ENCODE measurements around the gene SNX10.
"Not testable (repeated sequence)": the region's sequence is repeated elsewhere in the genome, so short reads cannot be mapped to it uniquely, and the experiment has no call there.

The SNX10 gene, protein sequence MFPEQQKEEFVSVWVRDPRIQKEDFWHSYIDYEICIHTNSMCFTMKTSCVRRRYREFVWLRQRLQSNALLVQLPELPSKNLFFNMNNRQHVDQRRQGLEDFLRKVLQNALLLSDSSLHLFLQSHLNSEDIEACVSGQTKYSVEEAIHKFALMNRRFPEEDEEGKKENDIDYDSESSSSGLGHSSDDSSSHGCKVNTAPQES

DNA sequence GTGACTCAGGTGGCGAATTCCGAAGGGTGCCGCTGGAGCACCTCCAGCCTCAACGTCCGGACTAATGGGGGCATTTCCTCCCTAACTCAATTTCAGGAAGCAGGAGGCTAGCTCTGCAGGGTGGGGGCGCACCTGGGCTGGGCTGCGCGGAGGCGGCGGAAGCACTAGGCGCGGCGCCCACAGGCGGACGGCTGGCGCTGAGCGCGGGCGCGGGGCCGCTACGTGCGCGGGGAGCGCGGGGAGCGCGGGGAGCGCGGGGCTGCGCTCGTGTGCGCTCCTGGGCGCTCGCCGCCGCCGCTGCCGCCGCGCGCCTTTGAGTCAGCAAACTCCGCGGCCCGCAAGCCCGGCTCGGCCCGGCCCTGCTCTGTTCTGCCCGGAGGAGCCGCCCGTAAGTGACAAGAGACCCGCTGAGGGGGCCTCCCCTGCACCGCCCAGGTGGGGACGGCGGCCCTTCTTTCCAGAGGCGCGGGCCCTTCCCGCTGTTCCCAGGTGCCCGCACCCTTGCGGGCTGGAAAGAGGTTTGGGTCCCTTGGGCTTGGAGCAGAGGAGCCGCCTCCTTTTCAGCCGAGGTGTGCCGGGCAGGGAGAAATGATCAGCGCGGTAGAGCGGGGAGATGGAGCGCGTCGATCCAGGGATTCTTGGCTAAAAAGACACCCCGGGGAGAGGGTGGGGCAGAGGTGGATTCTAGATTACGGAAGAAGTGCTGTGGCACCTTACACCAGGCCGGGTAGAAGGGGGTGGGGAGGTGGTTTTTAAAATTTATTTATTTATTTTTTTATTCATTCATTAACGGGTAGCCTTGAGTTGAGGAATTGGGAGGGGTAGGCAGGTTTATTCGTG, at the start of gene SNX10:
Gene SNX10, plus strand, starts transcription at position 164 of the 840 bp plus-strand sequence. CDS start 54,581 bp downstream, outside the sequence.
- Mint-ChIP-seq H3K4me3 (peak within 1 kb of the TSS; percentile 97), H3K4me1 (peaks cover 42% of the 10 kb centered on the region), H3K9me3 (no peaks in the 10 kb centered on the region), H3K27ac (peak within 1 kb of the TSS; percentile 97), H3K36me3 (peaks cover 26% of the 10 kb centered on the region)
- DNase-seq (ENCODE audit: low spot score in 2 of 2) (peak; percentile 58 to 82), ATAC-seq (peak; percentile 72)

- no peak overlapping the region for H3K27ac Mint-ChIP-seq
- DNase-seq (ENCODE audit: low spot score in 2 of 2), result no peak
- no peaks in the 10 kb centered on the region for H3K9me3 Mint-ChIP-seq
- no peaks in the 10 kb centered on the region for H3K36me3 Mint-ChIP-seq
- ATAC-seq, result no peak
- H3K4me1 Mint-ChIP-seq, result no peaks in the 10 kb centered on the region
- H3K4me3 Mint-ChIP-seq, result no peak overlapping the region
Measured at GRCh38 chr7:26245150-26245549, 46.5 kb upstream of the SNX10 start.

DNA sequence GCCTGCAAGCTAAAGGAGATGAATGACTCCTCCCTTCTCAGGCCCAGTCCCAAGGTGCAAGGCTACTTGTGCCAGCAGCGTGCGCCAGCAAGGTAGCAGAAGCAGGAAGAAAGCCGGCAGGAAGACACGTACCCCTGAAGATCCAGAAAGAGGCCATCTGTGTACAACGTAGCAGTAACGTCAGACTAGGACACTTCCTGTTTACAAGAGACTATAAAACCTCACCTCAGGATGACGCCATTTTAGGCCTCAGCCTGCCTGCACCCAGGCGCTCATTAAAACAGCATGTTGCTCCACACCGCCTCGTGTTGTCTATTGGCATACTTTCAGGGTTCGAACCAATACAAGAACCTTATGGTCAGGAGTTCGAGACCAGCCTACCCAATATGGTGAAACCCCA, 41.4 kb upstream of the SNX10 start:
- Mint-ChIP-seq H3K4me1 (no peaks in the 10 kb centered on the region), H3K36me3 (no peaks in the 10 kb centered on the region), H3K27ac (no peak overlapping the region), H3K4me3 (no peak overlapping the region), H3K9me3 (no peaks in the 10 kb centered on the region)
- ATAC-seq (no peak), DNase-seq (ENCODE audit: low spot score in 2 of 2) (no peak)

DNA sequence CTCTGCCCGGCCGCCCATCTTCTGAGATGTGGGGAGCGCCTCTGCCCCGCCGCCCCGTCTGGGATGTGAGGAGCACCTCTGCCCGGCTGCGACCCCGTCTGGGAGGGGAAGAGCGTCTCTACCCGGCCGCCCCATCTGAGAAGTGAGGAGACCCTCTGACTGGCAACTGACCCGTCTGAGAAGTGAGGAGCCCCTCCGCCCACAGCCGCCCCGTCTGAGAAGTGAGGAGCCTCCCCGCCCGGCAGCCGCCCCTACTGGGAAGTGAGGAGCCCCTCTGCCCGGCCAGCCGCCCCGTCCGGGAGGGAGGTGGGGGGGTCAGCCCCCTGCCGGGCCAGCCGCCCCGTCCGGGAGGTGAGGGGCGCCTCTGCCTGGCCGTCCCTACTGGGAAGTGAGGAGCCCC, 29.8 kb upstream of the SNX10 start:
- H3K4me1 Mint-ChIP-seq, result peaks cover 20% of the 10 kb centered on the region
- not testable (repeated sequence) for DNase-seq (ENCODE audit: low spot score in 2 of 2); H3K27ac Mint-ChIP-seq; H3K4me3 Mint-ChIP-seq; H3K36me3 Mint-ChIP-seq; ATAC-seq; H3K9me3 Mint-ChIP-seq

DNA sequence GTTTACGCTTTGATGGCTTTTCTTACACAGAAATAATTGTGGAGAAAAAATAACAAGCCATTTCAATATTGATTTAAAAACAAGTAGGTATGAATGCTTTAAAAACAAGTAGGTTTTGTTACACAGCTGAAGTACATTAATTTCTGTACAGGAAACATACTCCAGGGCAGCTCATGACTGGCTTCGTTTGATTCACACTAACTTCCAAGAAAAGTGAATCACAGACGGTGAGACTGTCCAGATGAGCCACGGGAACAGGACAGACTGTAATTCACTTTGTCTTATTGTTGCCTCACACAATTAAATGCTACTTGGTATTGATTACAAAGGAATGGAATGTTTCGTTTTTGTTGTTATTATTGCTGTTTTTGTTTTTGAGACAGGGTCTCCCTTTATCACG, 26.6 kb upstream of the SNX10 start:
- DNase-seq (ENCODE audit: low spot score in 2 of 2), result no peak
- no peak overlapping the region for H3K4me3 Mint-ChIP-seq
- ATAC-seq, result peak; percentile 100
- H3K4me1 Mint-ChIP-seq, result peaks cover 20% of the 10 kb centered on the region
- no peak overlapping the region for H3K27ac Mint-ChIP-seq
- H3K9me3 Mint-ChIP-seq, result no peaks in the 10 kb centered on the region
- H3K36me3 Mint-ChIP-seq, result no peaks in the 10 kb centered on the region

GRCh38 chr7:26265499-26266075, 26.1 kb upstream of the SNX10 start:
- DNase-seq (ENCODE audit: low spot score in 2 of 2) (no peak), ATAC-seq (peak; percentile 24)
- Mint-ChIP-seq H3K4me1 (peaks cover 20% of the 10 kb centered on the region), H3K36me3 (no peaks in the 10 kb centered on the region), H3K27ac (no peak overlapping the region), H3K4me3 (no peak overlapping the region), H3K9me3 (no peaks in the 10 kb centered on the region)

DNA sequence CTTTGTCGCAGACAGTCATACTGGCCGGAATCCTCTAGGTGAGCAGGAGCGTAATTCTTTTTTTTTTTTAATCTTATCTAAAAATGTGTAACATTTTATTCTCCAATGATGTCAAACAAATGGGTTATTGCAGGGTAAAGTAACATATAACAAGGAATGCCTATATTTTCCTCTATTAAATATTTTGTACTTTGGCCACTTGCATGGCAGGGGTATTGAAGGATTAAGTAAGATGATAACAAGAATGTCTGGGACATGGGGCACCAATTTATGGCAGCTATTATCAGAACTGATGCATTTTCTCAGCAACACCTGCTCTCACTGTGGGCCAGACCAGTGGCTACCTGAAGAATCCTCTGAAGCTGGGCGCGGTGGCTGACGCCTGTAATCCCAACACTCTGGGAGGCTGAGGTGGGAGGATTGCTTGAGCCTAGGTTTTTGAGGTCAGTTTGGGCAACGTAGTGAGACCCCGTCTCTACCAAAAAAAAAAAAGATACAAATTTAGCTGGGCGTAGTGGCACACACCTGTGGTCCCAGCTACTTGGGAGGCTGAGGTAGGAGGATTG, 24.0 kb upstream of the SNX10 start:
- ATAC-seq (no peak), DNase-seq (ENCODE audit: low spot score in 2 of 2) (no peak)
- Mint-ChIP-seq H3K9me3 (no peaks in the 10 kb centered on the region), H3K4me1 (peaks cover 20% of the 10 kb centered on the region), H3K27ac (no peak overlapping the region), H3K36me3 (no peaks in the 10 kb centered on the region), H3K4me3 (no peak overlapping the region)

GRCh38 chr7:26275213-26275612, 16.4 kb upstream of the SNX10 start:
- Mint-ChIP-seq H3K9me3 (no peaks in the 10 kb centered on the region), H3K4me1 (peaks cover 9% of the 10 kb centered on the region), H3K36me3 (no peaks in the 10 kb centered on the region), H3K4me3 (no peak overlapping the region), H3K27ac (no peak overlapping the region)
- DNase-seq (ENCODE audit: low spot score in 2 of 2) (no peak), ATAC-seq (no peak)

GRCh38 chr7:26278770-26279169, 12.9 kb upstream of the SNX10 start:
- ATAC-seq, result no peak
- Mint-ChIP-seq H3K27ac (no peak overlapping the region), H3K36me3 (no peaks in the 10 kb centered on the region), H3K9me3 (no peaks in the 10 kb centered on the region), H3K4me1 (peaks cover 12% of the 10 kb centered on the region), H3K4me3 (no peak overlapping the region)
- DNase-seq (ENCODE audit: low spot score in 2 of 2), result no peak

GRCh38 chr7:26279405-26279804, 12.3 kb upstream of the SNX10 start:
- Mint-ChIP-seq H3K36me3 (no peaks in the 10 kb centered on the region), H3K4me1 (peaks cover 12% of the 10 kb centered on the region), H3K4me3 (no peak overlapping the region), H3K9me3 (no peaks in the 10 kb centered on the region), H3K27ac (no peak overlapping the region)
- DNase-seq (ENCODE audit: low spot score in 2 of 2) (peak in 1 of 2 donors; percentile 64), ATAC-seq (peak; percentile 87)

DNA sequence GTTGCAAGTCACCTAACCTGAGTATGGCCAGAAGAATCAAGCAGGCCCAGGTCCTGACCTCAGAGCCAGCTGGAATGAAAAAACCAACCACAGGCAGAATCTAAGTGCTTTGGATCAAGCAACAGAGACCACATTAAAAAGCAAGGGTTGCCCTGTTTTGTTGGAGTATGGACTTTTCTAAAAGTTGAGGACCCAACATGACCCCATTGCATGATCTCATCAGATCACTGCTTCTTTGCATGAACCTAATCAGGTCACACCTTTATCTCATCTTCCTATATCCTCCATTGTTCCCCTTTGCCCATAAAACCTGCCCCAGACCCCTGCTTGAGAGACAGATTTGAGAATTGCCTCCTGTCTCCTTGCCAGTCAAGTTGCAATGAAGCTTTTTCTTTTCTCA, 11.6 kb upstream of the SNX10 start:
- no peak overlapping the region for H3K27ac Mint-ChIP-seq
- H3K4me3 Mint-ChIP-seq, result no peak overlapping the region
- DNase-seq (ENCODE audit: low spot score in 2 of 2), result no peak
- ATAC-seq, result no peak
- H3K4me1 Mint-ChIP-seq, result peaks cover 12% of the 10 kb centered on the region
- H3K9me3 Mint-ChIP-seq, result no peaks in the 10 kb centered on the region
- H3K36me3 Mint-ChIP-seq, result no peaks in the 10 kb centered on the region

DNA sequence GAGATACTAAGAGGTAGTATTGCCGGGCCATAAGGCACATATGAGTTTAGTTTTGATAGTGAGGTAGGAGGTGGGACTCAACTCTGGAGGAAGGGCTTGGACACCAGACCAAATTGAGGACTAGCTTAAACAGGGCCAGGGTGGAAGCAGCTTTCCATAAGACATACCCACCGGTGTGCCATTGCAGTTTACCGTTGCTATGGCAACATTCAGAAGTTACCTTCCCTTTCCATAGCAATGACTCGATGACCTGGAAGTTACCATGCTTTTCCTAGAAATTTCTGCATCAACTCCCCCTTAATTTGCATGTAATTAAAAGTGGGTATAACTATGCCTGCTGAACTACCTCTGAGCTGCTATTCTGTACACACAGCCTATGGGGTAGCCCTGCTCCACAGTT, 10.9 kb upstream of the SNX10 start:
- DNase-seq (ENCODE audit: low spot score in 2 of 2), result no peak
- peaks cover 12% of the 10 kb centered on the region for H3K4me1 Mint-ChIP-seq

GRCh38 chr7:26284477-26284876, 7.2 kb upstream of the SNX10 start:
- ATAC-seq, result no peak
- Mint-ChIP-seq H3K36me3 (no peaks in the 10 kb centered on the region), H3K9me3 (no peaks in the 10 kb centered on the region), H3K4me3 (no peak overlapping the region), H3K4me1 (peaks cover 11% of the 10 kb centered on the region), H3K27ac (no peak overlapping the region)
- no peak for DNase-seq (ENCODE audit: low spot score in 2 of 2)

More for the DNA sequence above, 10.9 kb upstream of the SNX10 start:
- Mint-ChIP-seq H3K4me3 (no peak overlapping the region), H3K36me3 (no peaks in the 10 kb centered on the region), H3K27ac (no peak overlapping the region), H3K9me3 (no peaks in the 10 kb centered on the region)
- ATAC-seq, result no peak

DNA sequence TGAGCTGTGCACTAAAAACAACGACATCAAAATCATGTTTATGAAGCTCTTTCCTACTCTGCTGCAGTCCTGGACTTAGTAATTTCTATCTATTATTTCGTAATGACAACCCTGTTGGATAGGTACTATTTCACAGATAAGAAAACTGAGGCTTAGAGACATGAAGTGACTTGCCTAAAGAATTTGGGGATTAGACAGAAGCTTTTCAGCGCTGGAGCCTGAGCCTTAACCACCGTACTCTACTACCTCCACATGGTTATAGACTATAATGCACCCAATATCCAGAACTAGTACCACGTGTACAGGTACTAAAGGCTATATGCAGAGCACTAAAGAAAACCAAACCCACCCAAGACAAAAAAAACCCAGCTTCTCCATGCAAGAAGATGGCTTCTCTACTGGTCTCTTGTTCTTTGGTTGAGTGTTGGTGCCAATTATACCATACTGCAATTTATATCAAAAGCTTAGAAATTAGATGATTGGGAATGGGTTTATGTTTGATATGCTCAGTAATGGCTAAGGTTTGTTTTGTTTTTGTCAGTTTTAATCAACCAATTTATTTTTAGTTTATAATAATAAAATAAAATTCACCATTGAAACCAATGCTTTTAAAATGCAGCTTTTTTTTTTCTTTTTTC, 6.5 kb upstream of the SNX10 start:
- Mint-ChIP-seq H3K9me3 (no peaks in the 10 kb centered on the region), H3K4me1 (peaks cover 5% of the 10 kb centered on the region), H3K4me3 (no peak overlapping the region), H3K36me3 (no peaks in the 10 kb centered on the region), H3K27ac (no peak overlapping the region)
- DNase-seq (ENCODE audit: low spot score in 2 of 2) (no peak), ATAC-seq (peak; percentile 86)

- Mint-ChIP-seq H3K27ac (no peak overlapping the region), H3K9me3 (no peaks in the 10 kb centered on the region), H3K4me1 (no peaks in the 10 kb centered on the region), H3K4me3 (no peak overlapping the region), H3K36me3 (peaks cover 4% of the 10 kb centered on the region)
- no peak for ATAC-seq
- no peak for DNase-seq (ENCODE audit: low spot score in 2 of 2)
Measured at GRCh38 chr7:26286157-26286556, 5.5 kb upstream of the SNX10 start.
